Hepatocyte (in vitro differentiated cells): ENCODE measurements around the gene PRAC2. TPM values are rescaled to one million over a fixed set of nuclear protein-coding genes. Genes with fewer than 3 reads are reported as not detected.
A peak's percentile ranks its signal among the peaks of the same experiment; 100 is the strongest.

Experiments used
- DNase-seq: peaks from one replicate; pipeline ENCODE4 v3.0.0-alpha.2; 2016; ENCODE audit warnings: low spot score
- H2AFZ ChIP-seq: fragments of 200-600 bp; sonication (generic); 2 replicates; pipeline ENCODE4 v1.6.0; 2016; ENCODE audit warnings: antibody characterized with exemption, mild to moderate bottlenecking
- H3K27ac ChIP-seq: fragments of 200-600 bp; sonication (generic); 2 replicates; pipeline ENCODE4 v1.5.1; 2016; ENCODE audit warnings: mild to moderate bottlenecking
- H3K27me3 ChIP-seq: fragments of 200-600 bp; sonication (generic); 2 replicates; pipeline ENCODE4 v1.6.1; 2016
- H3K36me3 ChIP-seq: fragments of 200-600 bp; sonication (generic); replicated peaks from 2 replicates; pipeline ENCODE4 v1.5.1; 2016; ENCODE audit warnings: low read depth; ENCODE audit not compliant: insufficient read depth
- H3K4me1 ChIP-seq: fragments of 200-600 bp; sonication (generic); 2 replicates; pipeline ENCODE4 v1.5.1; 2016; ENCODE audit warnings: mild to moderate bottlenecking, moderate library complexity; ENCODE audit not compliant: insufficient read depth
- H3K4me2 ChIP-seq: fragments of 200-600 bp; sonication (generic); 2 replicates; pipeline ENCODE4 v1.6.0; 2016
- H3K4me3 ChIP-seq: fragments of 200-600 bp; sonication (generic); 2 replicates; pipeline ENCODE4 v1.5.1; 2016; ENCODE audit warnings: mild to moderate bottlenecking
- H3K79me2 ChIP-seq: fragments of 200-600 bp; sonication (generic); 2 replicates; pipeline ENCODE4 v1.6.0; 2017; ENCODE audit warnings: mild to moderate bottlenecking
- H3K9me2 ChIP-seq: fragments of 200-600 bp; sonication (generic); replicated peaks from 2 replicates; pipeline ENCODE4 v1.6.0; 2017; ENCODE audit warnings: mild to moderate bottlenecking; ENCODE audit not compliant: insufficient read depth
- H3K9me3 ChIP-seq: fragments of 200-600 bp; sonication (generic); 2 replicates; pipeline ENCODE4 v1.5.1; 2016; ENCODE audit warnings: low read depth, mild to moderate bottlenecking
- H4K20me1 ChIP-seq: fragments of 200-600 bp; sonication (generic); 2 replicates; pipeline ENCODE4 v1.6.0; 2016; ENCODE audit warnings: mild to moderate bottlenecking; ENCODE audit not compliant: insufficient read depth, poor library complexity, severe bottlenecking
- CTCF ChIP-seq: fragments of 200-600 bp; sonication (generic); IDR thresholded peaks from 2 replicates; pipeline ENCODE4 v1.5.1; 2016; ENCODE audit warnings: antibody characterized with exemption, mild to moderate bottlenecking; ENCODE audit not compliant: poor library complexity
- EZH2 ChIP-seq: fragments of 200-600 bp; sonication (generic); IDR thresholded peaks from 2 replicates; pipeline ENCODE4 v1.6.1; 2016; ENCODE audit warnings: antibody characterized with exemption, mild to moderate bottlenecking, borderline replicate concordance
- EZH2phosphoT487 ChIP-seq: fragments of 200-600 bp; sonication (generic); IDR thresholded peaks from one replicate; pipeline ENCODE4 v1.6.1; 2018; ENCODE audit warnings: antibody characterized with exemption, mild to moderate bottlenecking, low read depth, moderate library complexity; ENCODE audit not compliant: unreplicated experiment, severe bottlenecking
- WGBS: methylation state at CpG from one replicate; pipeline ENCODE4 v1.1.6; 2016; ENCODE audit warnings: low lambda C conversion rate; ENCODE audit errors: missing lambda C conversion rate; 5-methylcytosine and 5-hydroxymethylcytosine counted together
- polyA plus RNA-seq: library from polyadenylated mRNA; unstranded; fragments of >200 nt; fragmentation: Nextera tagmentation; extraction: Ambion mirVana; gene quantifications from 2 replicates; pipeline ENCODE4 v1.2.1, GENCODE V29; 2016
- total RNA-seq: library from RNA; depleted of rRNA; stranded (reverse); fragments of >200 nt; gene quantifications from 2 replicates; pipeline ENCODE4 v1.2.3, GENCODE V29; 2014

PRAC2 gene
- total and polyA plus RNA-seq, 2 experiments from 2014 or later = 1.5 TPM; not detected in 1

- Histone ChIP-seq H3K4me2 (peak overlapping the region; percentile 86), H4K20me1 (no peaks in the 10 kb centered on the region), H3K9me3 (no peaks in the 10 kb centered on the region), H3K36me3 (no peaks in the 10 kb centered on the region), H3K4me1 (peaks cover 2% of the 10 kb centered on the region), H2AFZ (no peak overlapping the region), H3K79me2 (no peaks in the 10 kb centered on the region), H3K4me3 (no peak overlapping the region), H3K9me2 (no peaks in the 10 kb centered on the region), H3K27me3 (peaks cover 98% of the 10 kb centered on the region), H3K27ac (no peak overlapping the region)
- no peak for DNase-seq
- TF ChIP-seq EZH2phosphoT487 (peak; percentile 23), CTCF (no peak), EZH2 (no peak)
- 45% methylated on average over 9 of the region's 9 CpGs for WGBS
Observed at GRCh38 chr17:48727415-48728175, 4.6 kb downstream of the PRAC2 start.

GRCh38 chr17:48728232-48729231 is 5.5 kb downstream of the PRAC2 start, which contains the start of gene HOXB13:
TSS of gene HOXB13 (minus strand) at chr17:48728750. CDS start at chr17:48728593, 157 bp downstream.
- Histone ChIP-seq H3K4me2 (peak within 1 kb of the TSS; percentile 86), H3K9me2 (no peaks in the 10 kb centered on the region), H3K9me3 (no peaks in the 10 kb centered on the region), H3K4me3 (peak within 1 kb of the TSS; percentile 26), H2AFZ (peak within 1 kb of the TSS; percentile 60), H3K27me3 (peaks cover 98% of the 10 kb centered on the region), H3K79me2 (no peaks in the 10 kb centered on the region), H3K4me1 (peaks cover 9% of the 10 kb centered on the region), H4K20me1 (no peaks in the 10 kb centered on the region), H3K36me3 (no peaks in the 10 kb centered on the region), H3K27ac (peak within 1 kb of the TSS; percentile 43)
- TF ChIP-seq CTCF = no peak
- peak; percentile 3 for TF ChIP-seq EZH2phosphoT487
- TF ChIP-seq EZH2 = peak; percentile 68
- WGBS = 13% methylated on average over 37 of the region's 55 CpGs
- peak; percentile 67 for DNase-seq

GRCh38 chr17:48729335-48730239 is 6.6 kb downstream of the PRAC2 start:
- no peaks in the 10 kb centered on the region for H4K20me1 ChIP-seq
- no peaks in the 10 kb centered on the region for H3K79me2 ChIP-seq
- no peaks in the 10 kb centered on the region for H3K36me3 ChIP-seq
- peak; percentile 72 for TF ChIP-seq EZH2
- no peak for TF ChIP-seq CTCF
- peak overlapping the region; percentile 86 for H3K4me2 ChIP-seq
- H3K27ac ChIP-seq = peak overlapping the region; percentile 43
- H3K9me2 ChIP-seq = no peaks in the 10 kb centered on the region
- no peak for DNase-seq
- no peaks in the 10 kb centered on the region for H3K9me3 ChIP-seq
- 11% methylated on average over 19 of the region's 19 CpGs for WGBS
- H2AFZ ChIP-seq = peak overlapping the region; percentile 60
- H3K4me3 ChIP-seq = no peak overlapping the region
- H3K27me3 ChIP-seq = peaks cover 99% of the 10 kb centered on the region
- H3K4me1 ChIP-seq = peaks cover 9% of the 10 kb centered on the region
